HG03060 (cell line): ENCODE measurements around the gene OR5B2.
"Not testable (repeated sequence)": the region's sequence is repeated elsewhere in the genome, so short reads cannot be mapped to it uniquely, and the experiment has no call there.

Experiments used
- ATAC-seq: cut with Tn5 transposase; IDR thresholded peaks from one replicate; pipeline ENCODE4 v1.9.1; 2021; ENCODE audit warnings: low read depth, moderate number of reproducible peaks; ENCODE audit not compliant: unreplicated experiment

The OR5B2 gene

DNA sequence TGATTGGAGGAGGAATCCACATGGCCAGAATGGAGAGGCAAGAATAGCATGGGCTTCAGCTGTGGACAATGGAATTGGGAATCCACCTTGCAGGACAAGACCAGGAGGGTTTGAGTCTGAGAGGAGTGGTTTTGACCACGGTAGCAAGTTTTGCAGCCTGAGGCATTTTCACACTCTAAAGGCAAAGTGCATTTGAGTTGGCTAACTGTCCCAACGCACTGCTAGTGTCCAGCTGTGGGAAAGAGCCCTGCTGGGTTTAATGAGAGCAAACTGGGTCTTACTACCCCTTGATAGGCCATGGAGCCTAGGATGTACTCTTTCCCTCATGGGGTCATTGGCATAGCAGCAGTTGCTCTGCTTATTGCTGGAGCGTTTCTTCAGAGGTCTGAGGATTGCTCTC lies at the start of gene OR5B2:
OR5B2 (minus strand) TSS at position 101 of the 400 bp plus-strand sequence. CDS start 4,860 bp downstream, outside the sequence.
- no peak for ATAC-seq

DNA sequence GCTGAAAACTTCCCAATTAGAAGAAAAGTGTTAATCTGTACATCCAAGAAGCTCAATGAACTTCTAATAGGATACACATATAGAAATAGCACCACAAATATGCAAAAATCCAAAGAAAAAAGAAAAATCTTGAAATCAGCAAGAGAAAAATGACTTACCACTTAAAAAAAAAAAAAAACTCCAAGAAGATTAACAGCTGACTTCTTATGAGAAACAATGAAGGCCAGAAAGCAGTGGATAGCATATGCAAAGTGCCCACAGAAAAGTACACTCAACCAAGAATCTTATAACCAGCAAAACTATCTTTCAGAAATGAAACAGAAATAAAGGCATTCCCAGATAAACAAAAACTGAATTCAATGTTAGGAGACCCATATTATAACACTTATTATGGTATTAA lies 44.0 kb upstream of the OR5B2 start:
- ATAC-seq = no peak

GRCh38 chr11:58466293-58466692 lies 38.4 kb upstream of the OR5B2 start:
- no peak for ATAC-seq

DNA sequence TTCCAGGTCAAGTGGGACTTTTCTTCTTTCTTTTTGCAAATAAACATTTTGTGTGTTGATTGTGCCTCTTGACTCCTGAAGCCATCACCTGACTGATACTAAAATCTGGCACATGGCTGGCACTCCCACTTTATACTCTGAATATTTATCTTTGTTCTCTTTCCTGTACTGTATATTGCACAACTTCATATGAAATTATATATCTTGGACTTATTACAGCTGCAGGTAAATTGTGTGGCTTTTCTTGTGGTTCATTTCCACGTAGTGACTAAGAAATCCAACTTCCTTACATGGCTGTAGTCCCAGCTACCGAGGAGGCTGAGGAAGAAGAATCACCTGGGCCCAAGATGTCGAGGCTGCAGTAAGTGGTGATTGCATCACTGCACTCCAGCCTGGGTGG lies 37.8 kb upstream of the OR5B2 start:
- ATAC-seq = no peak

DNA sequence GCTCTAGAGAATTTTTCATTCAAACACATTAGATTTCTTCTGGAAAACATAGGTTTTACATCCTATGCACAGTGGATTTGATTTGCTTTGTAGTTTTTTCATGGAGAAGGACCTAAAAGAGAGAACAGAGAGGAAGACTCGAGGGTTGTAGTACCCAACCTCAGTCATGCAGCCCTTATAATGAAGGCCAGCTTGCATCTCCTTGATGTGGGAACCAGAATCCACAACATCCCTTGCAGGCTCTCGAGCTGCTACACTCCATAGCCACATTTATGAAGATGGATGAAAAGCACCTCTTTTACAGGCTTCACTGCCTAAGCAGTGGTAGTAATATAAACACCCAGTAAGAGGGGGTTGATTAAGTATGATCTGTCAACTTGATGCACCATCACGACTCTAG lies 23.7 kb upstream of the OR5B2 start:
- ATAC-seq = no peak

- ATAC-seq = no peak
Observed at GRCh38 chr11:58446294-58446693, 18.4 kb upstream of the OR5B2 start.

GRCh38 chr11:58444300-58444699 lies 16.4 kb upstream of the OR5B2 start:
- no peak for ATAC-seq

- no peak for ATAC-seq
Observed at GRCh38 chr11:58442136-58442535, 14.2 kb upstream of the OR5B2 start, which contains the start of gene OR5B12. TSS of gene OR5B12 (minus strand) at chr11:58442236. CDS start at chr11:58440151, 2,085 bp downstream.

GRCh38 chr11:58438486-58438885 lies 10.6 kb upstream of the OR5B2 start:
- no peak for ATAC-seq

GRCh38 chr11:58434217-58434616 lies 6.3 kb upstream of the OR5B2 start:
- no peak for ATAC-seq

- ATAC-seq = no peak
Observed at GRCh38 chr11:58433638-58434203, 5.8 kb upstream of the OR5B2 start.

GRCh38 chr11:58429273-58429672 lies 1.4 kb upstream of the OR5B2 start:
- no peak for ATAC-seq

DNA sequence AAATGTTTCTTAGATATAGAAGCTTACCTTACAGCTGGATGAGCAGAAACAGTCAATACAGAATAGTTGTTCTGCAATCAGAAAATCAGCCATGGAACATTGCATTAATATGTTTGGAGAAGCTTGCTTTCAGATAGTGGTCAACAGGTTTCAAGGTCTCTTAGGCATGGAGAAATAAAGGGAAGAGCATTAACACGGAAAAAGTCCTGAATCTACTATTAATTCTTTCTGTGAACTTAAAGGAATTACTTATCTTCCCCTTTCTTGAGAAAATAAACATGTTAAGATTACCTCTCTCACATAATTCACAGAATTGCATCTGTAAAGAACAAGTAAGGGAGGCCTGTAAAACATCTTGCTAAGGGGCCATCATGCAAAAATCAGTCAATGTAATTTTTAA lies 21.1 kb downstream of the OR5B2 start, which contains the start of gene OR5B3:
OR5B3 (minus strand) TSS at position 101 of the 400 bp plus-strand sequence. CDS start 3,465 bp downstream, outside the sequence.
- no peak for ATAC-seq

DNA sequence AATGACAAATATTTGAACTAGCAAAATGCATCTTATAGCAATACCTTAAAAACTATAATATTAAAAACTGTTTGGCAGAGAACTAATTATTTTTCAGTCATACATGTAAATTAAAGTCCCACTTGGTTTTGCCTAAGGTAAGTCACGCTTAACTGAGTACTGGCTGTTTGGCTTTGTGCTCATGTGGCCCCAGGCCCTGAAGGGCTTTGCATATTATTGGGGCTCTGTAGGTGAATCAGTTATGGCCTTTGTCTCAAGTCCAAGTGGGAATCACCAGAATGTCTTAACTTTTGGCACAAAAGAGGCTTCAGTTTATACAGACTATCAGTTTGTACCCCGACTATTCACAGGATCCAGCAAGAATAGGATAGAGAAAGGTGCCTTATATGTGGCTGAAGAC lies 28.3 kb downstream of the OR5B2 start:
- ATAC-seq = not testable (repeated sequence)

DNA sequence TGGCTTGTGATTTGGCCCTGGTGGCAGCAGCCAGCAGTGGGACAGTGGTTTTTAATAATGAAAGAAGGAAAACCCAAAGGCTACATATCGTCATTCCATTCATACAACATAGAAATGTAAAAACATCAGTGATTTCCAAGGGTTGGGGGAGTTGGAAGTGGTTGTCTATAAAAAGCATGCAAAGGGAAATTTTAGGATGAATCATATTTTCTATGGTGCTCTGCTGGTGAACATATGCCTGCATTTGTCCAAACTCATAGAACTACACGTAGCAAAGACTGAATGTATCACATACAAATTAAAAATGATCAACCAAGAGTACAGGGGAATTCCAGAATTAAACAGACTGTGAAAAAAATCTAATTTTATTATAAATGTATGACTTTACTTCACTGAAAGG lies 32.3 kb downstream of the OR5B2 start:
- no peak for ATAC-seq

- ATAC-seq = no peak
Observed at GRCh38 chr11:58394195-58394594, 33.7 kb downstream of the OR5B2 start.

GRCh38 chr11:58392746-58393145 lies 35.2 kb downstream of the OR5B2 start:
- ATAC-seq = no peak

- ATAC-seq = no peak
Observed at GRCh38 chr11:58391879-58392278, 36.0 kb downstream of the OR5B2 start.

DNA sequence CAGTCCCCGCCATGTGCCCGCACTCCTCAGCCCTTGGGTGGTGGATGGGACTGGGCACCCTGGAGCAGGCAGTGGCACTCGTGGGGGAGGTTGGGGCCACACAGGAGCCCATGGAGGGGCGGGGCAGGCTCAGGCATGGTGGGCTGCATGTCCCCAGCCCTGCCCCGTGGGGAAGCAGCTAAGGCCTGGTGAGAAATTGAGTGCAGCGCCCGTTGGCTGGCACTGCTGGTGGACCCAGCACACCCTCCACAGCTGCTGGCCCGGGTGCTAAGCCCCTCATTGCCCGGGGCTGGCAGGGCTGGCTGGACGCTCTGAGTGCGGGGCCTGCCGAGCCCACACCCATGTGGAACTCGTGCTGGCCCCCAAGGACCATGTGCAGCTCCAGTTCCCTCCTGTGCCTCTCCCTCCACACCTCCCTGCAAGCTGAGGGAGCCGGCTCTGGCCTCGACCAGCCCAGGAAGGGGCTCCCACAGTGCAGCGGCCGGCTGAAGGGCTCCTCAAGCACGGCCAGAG lies 37.3 kb downstream of the OR5B2 start:
- no peak for ATAC-seq
